Body of pancreas (tissue), 4 donors: ENCODE data around the gene KIAA1217.

Experiments used
- CTCF ChIP-seq, 7 experiments: fragments of 450-650 bp in 4 of 7; fragments of 200-600 bp in 3 of 7; sonication (generic) in 3 of 7; IDR thresholded peaks; one replicate each; pipeline ENCODE4 v1.5.1; 2016 to 2019; ENCODE audit warnings: antibody characterized with exemption in 7 of 7
- POLR2A ChIP-seq, 3 donors: fragments of 450-650 bp; IDR thresholded peaks; one replicate each; pipeline ENCODE4 v1.6.1; 2016; ENCODE audit warnings: antibody characterized with exemption in 3 of 3, mild to moderate bottlenecking in 2 of 3

GRCh38 chr10:24193330-24193729 is 15.6 kb upstream of the KIAA1217 start:
- TF ChIP-seq CTCF (IDR thresholded peaks at IDR 0.05) (no peak), POLR2A (IDR thresholded peaks at IDR 0.05) (no peak)
